Activated CD8-positive, alpha-beta memory T cell treated with anti-CD3 and anti-CD28 coated beads for 36 hours (primary cell): ENCODE measurements around the gene ATF5. TPM values are rescaled to one million over a fixed set of nuclear protein-coding genes. Genes with fewer than 3 reads are reported as not detected.
"Not testable (repeated sequence)": the region's sequence is repeated elsewhere in the genome, so short reads cannot be mapped to it uniquely, and the experiment has no call there.

Source experiments
- CTCF ChIA-PET: fragments of 350-600 bp; sonication (Branson Sonifier 250); formaldehyde crosslinking; loops from one replicate; lab custom pipeline; 2021; ENCODE audit warnings: antibody characterized with exemption; lab: Charles Lee
- POLR2A ChIA-PET: fragments of 350-600 bp; sonication (Branson Sonifier 250); formaldehyde crosslinking; loops from one replicate; lab custom pipeline; 2021; ENCODE audit warnings: antibody characterized with exemption; lab: Charles Lee
- total RNA-seq, 2 experiments: library from RNA; stranded (reverse); gene quantifications; one replicate each; pipeline ENCODE4 v1.2.3, GENCODE V29; 2021

Gene ATF5
- total RNA-seq, 2 experiments from 2014 or later, result 34.2 to 38.1 TPM

GRCh38 chr19:49912965-49913685 is 15.9 kb upstream of the ATF5 start:
- POLR2A ChIA-PET, result interaction anchor here (0.8 kb wide), 1 partner anchor 26 kb away, joined by 3 read pairs; no protein-coding TSS in a partner anchor
- CTCF ChIA-PET, result interaction anchor here (1.4 to 2.6 kb wide), 2 partner anchors 10 to 16 kb away, joined by 3 to 13 read pairs; partner anchors contain the start of genes ATF5 and NUP62

GRCh38 chr19:49913720-49914119 is 15.3 kb upstream of the ATF5 start:
- ChIA-PET CTCF (interaction anchor here (1.0 to 2.6 kb wide), 3 partner anchors 9 to 15 kb away, joined by 3 to 13 read pairs (median 3); partner anchors contain the start of genes ATF5 and NUP62), POLR2A (no interaction called here)

GRCh38 chr19:49915271-49915670 is 13.7 kb upstream of the ATF5 start:
- CTCF ChIA-PET, result interaction anchor here (1.0 to 2.6 kb wide), 2 partner anchors 14 to 23 kb away, joined by 4 to 13 read pairs; partner anchors contain the start of genes ATF5 and NUP62
- POLR2A ChIA-PET, result no interaction called here

- ChIA-PET CTCF (interaction anchor here (0.6 to 2.1 kb wide), 4 partner anchors 12 to 1477 kb away, joined by 3 to 5 read pairs (median 4); partner anchors contain the start of genes ATF5 and NUP62), POLR2A (no interaction called here)
These were observed 11.9 kb upstream of the ATF5 start for GRCh38 chr19:49916839-49917733.

- CTCF ChIA-PET, result interaction anchor here (0.7 to 2.1 kb wide), 4 partner anchors 9 to 1478 kb away, joined by 3 to 5 read pairs (median 3); partner anchors contain the start of genes ATF5 and NUP62
- POLR2A ChIA-PET, result no interaction called here
These were observed 10.9 kb upstream of the ATF5 start for GRCh38 chr19:49918089-49918488.

GRCh38 chr19:49920624-49921363 is 8.2 kb upstream of the ATF5 start:
- ChIA-PET POLR2A (interaction anchor here (0.7 to 1.3 kb wide), 2 partner anchors 8 to 9 kb away, joined by 3 to 6 read pairs; partner anchors contain the start of gene ATF5), CTCF (no interaction called here)

- CTCF ChIA-PET, result interaction anchor here (1.0 kb wide), 1 partner anchor 9 kb away, joined by 3 read pairs; no protein-coding TSS in a partner anchor
- POLR2A ChIA-PET, result no interaction called here
These were observed 6.9 kb upstream of the ATF5 start for GRCh38 chr19:49921871-49922795.

- ChIA-PET CTCF (interaction anchor here (1.0 kb wide), 1 partner anchor 10 kb away, joined by 3 read pairs; no protein-coding TSS in a partner anchor), POLR2A (no interaction called here)
These were observed 5.7 kb upstream of the ATF5 start for GRCh38 chr19:49923055-49924003.

- ChIA-PET CTCF (interaction anchor here (1.5 kb wide), 1 partner anchor 10 kb away, joined by 3 read pairs; no protein-coding TSS in a partner anchor), POLR2A (no interaction called here)
These were observed 4.8 kb upstream of the ATF5 start for GRCh38 chr19:49924004-49924880.

- CTCF ChIA-PET, result interaction anchor here (1.5 kb wide), 1 partner anchor 11 kb away, joined by 3 read pairs; no protein-coding TSS in a partner anchor
- POLR2A ChIA-PET, result not testable (repeated sequence)
These were observed 4.2 kb upstream of the ATF5 start for GRCh38 chr19:49924881-49925210.

- POLR2A ChIA-PET, result no interaction called here
- CTCF ChIA-PET, result interaction anchor here (0.6 to 1.5 kb wide), 2 partner anchors 11 to 81 kb away, joined by 3 read pairs; no protein-coding TSS in a partner anchor
These were observed 3.5 kb upstream of the ATF5 start for GRCh38 chr19:49925486-49925885.

- ChIA-PET CTCF (interaction anchor here (0.9 kb wide), 1 partner anchor 8 kb away, joined by 3 read pairs; no protein-coding TSS in a partner anchor), POLR2A (no interaction called here)
These were observed 2.5 kb upstream of the ATF5 start for GRCh38 chr19:49926515-49926914.

GRCh38 chr19:49927526-49928264 is 1.3 kb upstream of the ATF5 start:
- ChIA-PET POLR2A (interaction anchor here (0.7 to 2.2 kb wide), 6 partner anchors 16 to 61 kb away, joined by 3 to 8 read pairs (median 4); no protein-coding TSS in a partner anchor), CTCF (interaction anchor here (0.6 to 2.7 kb wide), 6 partner anchors 9 to 63 kb away, joined by 3 to 13 read pairs (median 4); no protein-coding TSS in a partner anchor)
